GM12878 (cell line): ENCODE measurements around the gene FIGNL2. TPM values are rescaled to one million over a fixed set of nuclear protein-coding genes. Genes with fewer than 3 reads are reported as not detected.

Experiments
- ATAC-seq: fragments of 200-7000 bp; cut with Tn5 transposase; 3 replicates; pipeline ENCODE4 v1.9.1; 2020; ENCODE audit warnings: mild to moderate bottlenecking, moderate library complexity
- BruUV-seq: library from RNA; stranded (reverse); fragments of 400-500 nt; replicated peaks from 2 replicates; lab custom pipeline; 2021; lab: Mats Ljungman, UMichigan
- CTCF ChIA-PET: fragments of 300-600 bp; sonication (Branson Sonifier 250); formaldehyde crosslinking; extraction: SDS; loops from one replicate; lab custom pipeline; 2021; ENCODE audit warnings: inconsistent platforms; lab: Yijun Ruan, JAX
- POLR2A ChIA-PET: fragments of 350-600 bp; formaldehyde crosslinking; extraction: SDS; loops from one replicate; lab custom pipeline; 2021; ENCODE audit warnings: inconsistent platforms; lab: Charles Lee
- RAD21 ChIA-PET: fragments of 300-600 bp; sonication (Branson Sonifier 250); formaldehyde crosslinking; loops from one replicate; lab custom pipeline; 2023; ENCODE audit warnings: antibody characterized with exemption; ENCODE audit not compliant: unreplicated experiment; lab: Charles Lee
- SMC1A ChIA-PET: fragments of 300-600 bp; sonication (Branson Sonifier 250); formaldehyde crosslinking; loops from one replicate; lab custom pipeline; 2023; ENCODE audit not compliant: unreplicated experiment, uncharacterized antibody; lab: Charles Lee
- DNase-seq: peaks from one replicate; pipeline ENCODE4 v3.0.0-alpha.2; 2011; ENCODE audit warnings: low read depth, low spot score
- FAIRE-seq: peaks from 3 replicates; lab custom pipeline; 2011; peaks lifted over from hg19 to GRCh38; lab: Jason Lieb, UNC
- H2AFZ ChIP-seq: 2 replicates; pipeline ENCODE4 v1.6.0; 2011; ENCODE audit warnings: low read depth, low read length, control low read depth; ENCODE audit not compliant: control insufficient read depth
- H3K27ac ChIP-seq: 2 replicates; pipeline ENCODE4 v1.5.1; 2011; ENCODE audit warnings: control low read depth; ENCODE audit not compliant: control insufficient read depth, insufficient read depth
- H3K27me3 ChIP-seq, 2 experiments: replicated peaks in 1 of 2; 2 replicates each; pipeline versions ENCODE4 v1.6.0 to v1.6.1; 2011; ENCODE audit warnings: low read length in 1 of 2; ENCODE audit not compliant: control insufficient read depth in 2 of 2, insufficient read depth in 2 of 2
- H3K36me3 ChIP-seq, 2 experiments: 2 replicates each; pipeline ENCODE4 v1.5.1; 2011; ENCODE audit warnings: low read length in 1 of 2; ENCODE audit not compliant: control insufficient read depth in 2 of 2, insufficient read depth in 2 of 2
- H3K4me1 ChIP-seq: 2 replicates; pipeline ENCODE4 v1.6.1; 2011; ENCODE audit warnings: mild to moderate bottlenecking, low read length, moderate library complexity, mixed read lengths; ENCODE audit not compliant: control insufficient read depth, insufficient read depth
- H3K4me2 ChIP-seq: 2 replicates; pipeline ENCODE4 v1.6.0; 2011; ENCODE audit warnings: control low read depth; ENCODE audit not compliant: control insufficient read depth, insufficient read depth
- H3K4me3 ChIP-seq: fragments of 200-600 bp; sonication (generic); 2 replicates; pipeline ENCODE4 v1.5.1; 2016
- H3K79me2 ChIP-seq: 2 replicates; pipeline ENCODE4 v1.6.0; 2011; ENCODE audit warnings: low read length; ENCODE audit not compliant: control insufficient read depth, insufficient read depth
- H3K9ac ChIP-seq: 2 replicates; pipeline ENCODE4 v1.8.0; 2011; ENCODE audit warnings: low read length, control low read depth, mixed read lengths; ENCODE audit not compliant: control insufficient read depth, insufficient read depth
- H3K9me3 ChIP-seq: replicated peaks from 3 replicates; pipeline ENCODE4 v1.5.1; 2011; ENCODE audit warnings: mild to moderate bottlenecking, low read length; ENCODE audit not compliant: control insufficient read depth, insufficient read depth
- H4K20me1 ChIP-seq: 2 replicates; pipeline ENCODE4 v1.6.0; 2011; ENCODE audit not compliant: control insufficient read depth, insufficient read depth
- BRCA1 ChIP-seq: IDR thresholded peaks from 2 replicates; pipeline ENCODE4 v1.6.1; 2011; ENCODE audit warnings: low read depth, low read length, improper control_type of control experiment
- CBFB ChIP-seq: IDR thresholded peaks from 2 replicates; pipeline ENCODE4 v1.6.1; 2016; ENCODE audit warnings: antibody characterized with exemption, low read depth
- CBX3 ChIP-seq: fragments of 200-600 bp; sonication (generic); IDR thresholded peaks from 2 replicates; pipeline ENCODE4 v1.6.1; 2016; ENCODE audit warnings: low read depth, borderline replicate concordance
- CHD1 ChIP-seq: IDR thresholded peaks from 2 replicates; pipeline ENCODE4 v1.6.1; 2012; ENCODE audit warnings: low read depth, low read length, improper control_type of control experiment
- CTCF ChIP-seq, 3 experiments: IDR thresholded peaks in 2 of 3; conservative IDR thresholded peaks in 1 of 3; 2 replicates each; pipeline ENCODE4 v1.5.1; 2011; ENCODE audit warnings: low read depth in 3 of 3, low read length in 3 of 3, mild to moderate bottlenecking in 3 of 3, control low read depth in 2 of 3, moderate library complexity in 2 of 3, inconsistent platforms in 1 of 3, mixed read lengths in 1 of 3; ENCODE audit not compliant: control insufficient read depth in 2 of 3, insufficient read depth in 1 of 3; ENCODE audit errors: extremely low read depth in 1 of 3
- RELB ChIP-seq: fragments of 450-650 bp; IDR thresholded peaks from 2 replicates; pipeline ENCODE4 v1.6.1; 2017; ENCODE audit warnings: low read depth, mild to moderate bottlenecking, moderate library complexity
- SMAD5 ChIP-seq: IDR thresholded peaks from 2 replicates; pipeline ENCODE4 v1.6.1; 2016; ENCODE audit warnings: antibody characterized with exemption, low read depth
- SMARCA5 ChIP-seq: fragments of 450-650 bp; IDR thresholded peaks from 2 replicates; pipeline ENCODE4 v1.6.1; 2017; ENCODE audit warnings: mild to moderate bottlenecking
- SREBF2 ChIP-seq: IDR thresholded peaks from 2 replicates; pipeline ENCODE4 v1.6.1; 2012; ENCODE audit warnings: mild to moderate bottlenecking, low read length
- ZNF622 ChIP-seq: fragments of 450-650 bp; IDR thresholded peaks from 2 replicates; pipeline ENCODE4 v1.6.1; 2017; ENCODE audit warnings: mild to moderate bottlenecking, inconsistent platforms
- WGBS: methylation state at CpG from one replicate; pipeline ENCODE4 v1.1.6; 2016; ENCODE audit warnings: low lambda C conversion rate; ENCODE audit not compliant: insufficient replicate concordance, insufficient coverage; ENCODE audit errors: missing lambda C conversion rate; 5-methylcytosine and 5-hydroxymethylcytosine counted together
- in situ Hi-C: fragments of 300-500 bp; cut with MboI; formaldehyde crosslinking; loops from 9 replicates; pipeline ENCODE4 v1.14.3; 2018; ENCODE audit warnings: mixed read lengths
- intact Hi-C: fragments of 100-400 bp; cut with micrococcal nuclease; formaldehyde crosslinking; loops from one replicate; pipeline ENCODE4 v1.14.2; 2022; ENCODE audit not compliant: unreplicated experiment
- polyA plus RNA-seq, 11 experiments: library from polyadenylated mRNA; depleted of rRNA in 4 of 11; unstranded in 6 of 11; stranded (reverse) in 5 of 11; fragments of >200 nt; fragmentation: Nextera tagmentation in 4 of 11; fragmentation: Illumina TruSeq in 1 of 11; extraction: Ambion mirVana in 4 of 11; extraction: Trizol in 1 of 11; gene quantifications; 1 replicate in 1 of 11; 2 replicates in 10 of 11; pipeline versions ENCODE4 v1.2.1 to v1.2.3, GENCODE V29; 2011 to 2016; ENCODE audit warnings: inconsistent platforms in 2 of 11, missing spikeins in 2 of 11, low read depth in 1 of 11
- total RNA-seq, 4 experiments: library from RNA; depleted of rRNA in 3 of 4; stranded (reverse); fragments of >200 nt in 3 of 4; fragmentation: Illumina TruSeq in 1 of 4; extraction: Trizol in 1 of 4; gene quantifications; 2 replicates each; pipeline versions ENCODE4 v1.2.1 to v1.2.3, GENCODE V29; 2013 to 2021

Gene FIGNL2
- total and polyA plus RNA-seq, 10 of the 15 experiments (the other 5 are each of a cell fraction or from before 2014, with no cell fraction given): not detected

DNA sequence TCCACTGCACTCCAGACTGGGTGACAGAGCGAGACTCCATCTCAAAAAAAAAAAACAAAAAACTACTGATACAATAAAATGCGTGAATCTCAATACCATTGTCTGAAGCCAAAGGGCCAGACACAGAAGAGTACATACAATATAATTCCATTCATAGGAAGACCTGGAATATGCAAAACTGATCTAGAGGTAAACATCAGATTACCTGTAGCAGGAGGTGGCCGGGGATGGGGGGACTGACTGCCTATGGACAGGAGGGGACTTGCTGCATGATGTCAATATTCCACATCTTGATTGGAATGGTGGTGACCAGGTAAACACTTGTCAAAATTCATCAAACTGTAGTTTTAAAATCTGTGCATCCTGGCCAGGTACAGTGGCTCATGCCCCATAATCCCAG is 12.5 kb upstream of the FIGNL2 start (continued):
- TF ChIP-seq SMAD5: no peak

- Histone ChIP-seq H3K4me3 (no peak overlapping the region), H3K4me2 (no peak overlapping the region)
- no peak for FAIRE-seq
Observed at GRCh38 chr12:51855586-51856428, 7.3 kb upstream of the FIGNL2 start.

More at GRCh38 chr12:51855586-51856428, 7.3 kb upstream of the FIGNL2 start:
- intact Hi-C loops: no loop called here
- BruUV-seq: no TSS peak
- ChIA-PET SMC1A (no interaction called here), CTCF (no interaction called here), RAD21 (no interaction called here), POLR2A (no interaction called here)
- no peaks in the 10 kb centered on the region for H3K36me3 ChIP-seq
- H3K27me3 ChIP-seq: no peaks in the 10 kb centered on the region; a peak in 2 of 4 replicates
- H3K4me1 ChIP-seq: no peaks in the 10 kb centered on the region
- no peak overlapping the region for H2AFZ ChIP-seq
- no peaks in the 10 kb centered on the region for H3K9me3 ChIP-seq
- in situ Hi-C loops: no loop called here
- H3K27ac ChIP-seq: no peak overlapping the region
- H4K20me1 ChIP-seq: no peaks in the 10 kb centered on the region
- no peak overlapping the region for H3K9ac ChIP-seq
- H3K79me2 ChIP-seq: no peaks in the 10 kb centered on the region
- no peak for ATAC-seq
- TF ChIP-seq BRCA1: no peak
- no peak for TF ChIP-seq CTCF (IDR thresholded peaks at IDR 0.05 in 2 of 3, conservative IDR thresholded peaks at IDR 0.05 in 1 of 3; ENCODE audit: control insufficient read depth in 2 of 3, extremely low read depth in 1 of 3, insufficient read depth in 1 of 3, low read depth in 3 of 3, low read length in 3 of 3)
- TF ChIP-seq ZNF622: no peak
- no peak for TF ChIP-seq RELB
- no peak for TF ChIP-seq CHD1
- TF ChIP-seq CBFB: no peak
- no peak for TF ChIP-seq CBX3
- no peak for TF ChIP-seq SMARCA5
- TF ChIP-seq SREBF2: no peak
- DNase-seq: no peak
- WGBS: 39% methylated on average over 18 of the region's 21 CpGs
